Measurements from ENCODE around the gene ST6GALNAC6. TPM values are rescaled to one million over a fixed set of nuclear protein-coding genes. Genes with fewer than 3 reads are reported as not detected.

The ST6GALNAC6 gene
- total and polyA plus RNA-seq, 4 donors: 24.6 to 68.9 (median 63.4) TPM

DNA sequence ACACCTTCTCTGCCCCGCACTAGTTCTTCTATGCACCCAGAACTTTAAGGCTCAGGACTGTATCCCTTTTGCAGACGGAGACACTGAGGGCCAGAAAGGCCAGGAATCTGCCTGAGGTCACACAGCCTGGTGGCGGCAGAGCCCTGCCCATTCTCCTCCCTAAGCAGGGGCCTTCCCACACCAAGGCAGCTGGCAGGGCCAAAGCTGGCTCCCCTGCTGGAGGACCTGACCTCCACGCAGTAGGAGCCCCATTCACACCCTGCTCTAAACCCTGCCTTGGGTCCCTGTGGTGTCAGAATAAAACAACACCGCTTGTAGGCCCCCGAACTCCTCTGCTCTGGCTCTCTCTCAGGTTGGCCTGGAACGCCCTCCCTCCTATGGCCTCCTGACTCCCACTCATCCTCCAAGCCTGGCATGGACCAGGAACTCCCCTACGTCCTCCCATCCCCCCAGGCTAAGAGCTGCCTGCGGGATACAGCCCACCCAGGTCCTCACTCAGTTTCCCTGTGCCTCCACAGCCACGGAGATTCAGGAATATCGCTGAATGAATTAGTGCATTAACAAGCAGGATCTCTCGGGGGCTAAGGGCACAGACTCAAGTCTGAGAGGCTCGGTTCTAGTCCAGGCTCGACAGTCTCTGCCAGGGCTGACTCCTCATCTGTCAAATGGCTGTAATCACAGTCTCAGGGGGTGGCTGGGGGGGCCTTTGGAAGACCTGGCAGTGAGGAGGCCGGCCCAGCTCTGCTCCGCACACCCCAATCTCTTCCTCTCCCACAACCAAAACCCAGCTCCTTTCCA, 2.8 kb downstream of the ST6GALNAC6 start:
- H3K9me3 ChIP-seq (ENCODE audit: control insufficient read depth, insufficient read depth, low read length): no peaks in the 10 kb centered on the region
- peaks cover 53% of the 10 kb centered on the region for H3K36me3 ChIP-seq (ENCODE audit: control insufficient read depth, insufficient read depth, low read length)
- 60% methylated on average over 14 of the region's 16 CpGs for WGBS (ENCODE audit: insufficient coverage)
- no peaks in the 10 kb centered on the region for H3K27me3 ChIP-seq (ENCODE audit: control insufficient read depth, insufficient read depth, low read length)
- H3K4me1 ChIP-seq (ENCODE audit: control insufficient read depth, insufficient read depth, low read length): peaks cover 40% of the 10 kb centered on the region
- peak overlapping the region; percentile 78 for H3K27ac ChIP-seq (ENCODE audit: low read depth, low read length)
- no peak overlapping the region for H3K4me3 ChIP-seq (ENCODE audit: low read depth, low read length)
- DNase-seq (ENCODE audit: low read depth in 4 of 6, low spot score in 6 of 6): no peak

GRCh38 chr9:127895811-127896210, 3.6 kb downstream of the ST6GALNAC6 start:
- peaks cover 56% of the 10 kb centered on the region for H3K36me3 ChIP-seq (ENCODE audit: control insufficient read depth, insufficient read depth, low read length)
- no peaks in the 10 kb centered on the region for H3K27me3 ChIP-seq (ENCODE audit: control insufficient read depth, insufficient read depth, low read length)
- DNase-seq (ENCODE audit: low read depth in 4 of 6, low spot score in 6 of 6): no peak
- WGBS (ENCODE audit: insufficient coverage): 95% methylated on average over 8 of the region's 8 CpGs
- H3K27ac ChIP-seq (ENCODE audit: low read depth, low read length): no peak overlapping the region
- no peaks in the 10 kb centered on the region for H3K9me3 ChIP-seq (ENCODE audit: control insufficient read depth, insufficient read depth, low read length)
- H3K4me1 ChIP-seq (ENCODE audit: control insufficient read depth, insufficient read depth, low read length): peaks cover 40% of the 10 kb centered on the region
- H3K4me3 ChIP-seq (ENCODE audit: low read depth, low read length): no peak overlapping the region

DNA sequence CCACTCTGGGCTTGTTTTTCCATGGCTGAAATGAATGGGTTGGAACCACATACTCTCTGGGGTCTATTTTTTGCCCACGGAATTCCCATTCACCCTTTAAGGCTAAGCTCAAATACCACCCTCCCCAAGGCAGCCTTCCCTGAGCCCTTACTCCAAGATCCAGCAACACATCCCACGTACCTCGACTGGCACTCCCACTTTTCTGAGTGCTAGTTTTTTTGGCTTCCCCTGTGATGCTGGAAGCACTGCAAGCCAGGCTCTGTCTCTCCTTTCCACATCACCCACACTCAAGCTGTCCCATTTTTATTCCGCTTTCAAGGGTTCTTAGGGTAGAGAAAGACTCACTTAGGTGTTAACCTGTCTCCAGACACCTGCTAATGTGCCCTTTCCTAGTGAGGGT, 6.0 kb downstream of the ST6GALNAC6 start:
- no peak for DNase-seq (ENCODE audit: low read depth in 4 of 6, low spot score in 6 of 6)
- H3K4me1 ChIP-seq (ENCODE audit: control insufficient read depth, insufficient read depth, low read length): peaks cover 24% of the 10 kb centered on the region
- WGBS (ENCODE audit: insufficient coverage): 92% methylated on average over 3 of the region's 4 CpGs
- H3K27ac ChIP-seq (ENCODE audit: low read depth, low read length): no peak overlapping the region
- H3K36me3 ChIP-seq (ENCODE audit: control insufficient read depth, insufficient read depth, low read length): peaks cover 70% of the 10 kb centered on the region
- no peaks in the 10 kb centered on the region for H3K9me3 ChIP-seq (ENCODE audit: control insufficient read depth, insufficient read depth, low read length)
- H3K4me3 ChIP-seq (ENCODE audit: low read depth, low read length): no peak overlapping the region
- no peaks in the 10 kb centered on the region for H3K27me3 ChIP-seq (ENCODE audit: control insufficient read depth, insufficient read depth, low read length)

DNA sequence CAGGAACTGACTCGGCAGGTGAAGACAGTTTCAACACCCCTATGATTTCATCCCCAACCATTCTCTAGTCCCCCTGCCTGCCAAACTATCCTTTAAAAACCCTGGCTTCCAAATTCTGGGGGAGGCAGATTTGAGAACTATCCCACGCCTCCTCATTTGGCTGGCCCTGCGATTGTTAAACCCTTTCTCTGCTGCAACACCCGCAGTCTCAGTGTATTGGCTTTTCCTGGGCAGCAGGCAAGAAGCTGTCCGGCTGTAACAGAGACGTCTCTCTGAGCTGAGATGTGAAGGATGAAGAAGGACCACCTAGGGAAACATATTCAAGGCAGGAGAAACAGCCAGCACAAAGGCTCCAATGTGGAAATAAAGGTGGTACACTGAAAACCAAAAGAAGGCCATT, 6.6 kb downstream of the ST6GALNAC6 start:
- peaks cover 73% of the 10 kb centered on the region for H3K36me3 ChIP-seq (ENCODE audit: control insufficient read depth, insufficient read depth, low read length)
- no peak for DNase-seq (ENCODE audit: low read depth in 4 of 6, low spot score in 6 of 6)
- no peak overlapping the region for H3K4me3 ChIP-seq (ENCODE audit: low read depth, low read length)
- H3K4me1 ChIP-seq (ENCODE audit: control insufficient read depth, insufficient read depth, low read length): peaks cover 18% of the 10 kb centered on the region
- no peak overlapping the region for H3K27ac ChIP-seq (ENCODE audit: low read depth, low read length)
- 92% methylated on average over 5 of the region's 6 CpGs for WGBS (ENCODE audit: insufficient coverage)
- no peaks in the 10 kb centered on the region for H3K9me3 ChIP-seq (ENCODE audit: control insufficient read depth, insufficient read depth, low read length)
- no peaks in the 10 kb centered on the region for H3K27me3 ChIP-seq (ENCODE audit: control insufficient read depth, insufficient read depth, low read length)

DNA sequence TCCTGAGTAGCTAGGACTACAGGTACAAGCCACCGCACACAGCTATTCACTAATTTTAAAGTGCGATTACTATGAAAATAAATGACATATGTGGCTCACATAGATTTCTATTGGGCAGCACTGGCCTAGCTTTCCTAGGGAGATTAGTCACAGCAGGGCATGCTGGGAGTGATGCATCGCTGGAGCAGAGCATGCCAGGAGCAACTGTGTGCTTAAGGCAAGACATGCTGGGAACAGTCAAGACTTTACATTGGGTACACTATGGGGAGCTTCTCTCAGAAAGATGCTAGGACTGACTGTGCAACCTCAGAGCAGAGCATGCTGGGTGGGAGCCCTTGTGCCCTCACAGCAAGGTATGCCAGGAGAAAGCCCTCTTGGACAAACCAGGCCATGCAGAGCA, 9.3 kb downstream of the ST6GALNAC6 start:
- no peak overlapping the region for H3K27ac ChIP-seq (ENCODE audit: low read depth, low read length)

DNA sequence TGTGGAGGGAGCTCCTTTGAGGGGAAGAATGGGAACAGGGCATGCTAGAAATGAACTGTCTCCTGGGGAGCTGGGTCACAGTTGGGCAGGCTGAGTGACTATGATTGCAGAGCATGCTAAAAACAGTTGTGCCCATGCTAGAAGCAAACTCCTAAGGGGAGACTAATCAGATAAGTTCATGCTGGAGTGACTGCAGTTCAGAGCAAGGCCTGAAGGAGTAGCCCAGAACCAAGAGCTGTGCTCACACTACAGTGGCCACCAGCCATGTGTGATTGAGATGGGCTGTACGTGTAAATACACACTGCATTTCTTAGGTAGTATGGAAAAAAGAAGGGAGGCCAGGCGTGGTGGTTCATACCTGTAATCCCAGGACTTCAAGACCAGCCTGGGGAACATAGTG, 11.6 kb downstream of the ST6GALNAC6 start:
- H3K27me3 ChIP-seq (ENCODE audit: control insufficient read depth, insufficient read depth, low read length): no peaks in the 10 kb centered on the region
- no peak for DNase-seq (ENCODE audit: low read depth in 4 of 6, low spot score in 6 of 6)
- peaks cover 67% of the 10 kb centered on the region for H3K36me3 ChIP-seq (ENCODE audit: control insufficient read depth, insufficient read depth, low read length)
- H3K27ac ChIP-seq (ENCODE audit: low read depth, low read length): no peak overlapping the region
- WGBS (ENCODE audit: insufficient coverage): 80% methylated on average over 1 of the region's 2 CpGs
- no peak overlapping the region for H3K4me3 ChIP-seq (ENCODE audit: low read depth, low read length)
- H3K9me3 ChIP-seq (ENCODE audit: control insufficient read depth, insufficient read depth, low read length): no peaks in the 10 kb centered on the region
- H3K4me1 ChIP-seq (ENCODE audit: control insufficient read depth, insufficient read depth, low read length): peaks cover 28% of the 10 kb centered on the region

More for the DNA sequence above, 9.3 kb downstream of the ST6GALNAC6 start:
- H3K9me3 ChIP-seq (ENCODE audit: control insufficient read depth, insufficient read depth, low read length): no peaks in the 10 kb centered on the region
- WGBS (ENCODE audit: insufficient coverage): 90% methylated on average over 1 of the region's 3 CpGs
- no peaks in the 10 kb centered on the region for H3K27me3 ChIP-seq (ENCODE audit: control insufficient read depth, insufficient read depth, low read length)
- DNase-seq (ENCODE audit: low read depth in 4 of 6, low spot score in 6 of 6): no peak
- H3K36me3 ChIP-seq (ENCODE audit: control insufficient read depth, insufficient read depth, low read length): peaks cover 76% of the 10 kb centered on the region
- H3K4me1 ChIP-seq (ENCODE audit: control insufficient read depth, insufficient read depth, low read length): peaks cover 16% of the 10 kb centered on the region
- no peak overlapping the region for H3K4me3 ChIP-seq (ENCODE audit: low read depth, low read length)

DNA sequence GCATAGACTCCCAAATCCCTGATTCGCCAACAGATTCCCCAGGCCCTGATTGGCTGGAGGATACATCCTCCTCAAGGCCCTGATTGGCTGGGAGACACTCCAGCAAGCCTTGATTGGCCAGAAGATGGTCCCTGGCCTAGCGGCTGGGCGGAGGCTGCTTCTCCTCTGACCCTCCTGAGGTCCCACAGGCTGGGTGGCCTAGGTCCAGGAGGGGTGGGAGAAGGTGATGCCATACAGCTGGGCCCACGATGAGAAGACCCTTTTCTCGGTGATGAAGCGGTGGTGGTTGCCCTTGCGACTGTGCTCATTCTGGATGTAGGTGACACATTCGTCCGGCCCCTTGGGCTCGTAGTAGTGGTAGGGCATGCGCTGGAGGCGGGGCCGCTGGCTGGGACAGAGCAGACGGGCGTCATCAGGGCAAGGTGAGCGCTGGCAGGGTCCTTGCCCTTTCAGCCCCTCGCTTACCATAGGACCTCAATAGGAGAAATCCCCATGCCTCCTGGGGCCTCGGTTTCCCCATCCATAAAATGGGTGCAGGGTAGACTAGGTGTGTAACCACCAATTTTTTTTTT, 12.9 kb downstream of the ST6GALNAC6 start:
- no peaks in the 10 kb centered on the region for H3K9me3 ChIP-seq (ENCODE audit: control insufficient read depth, insufficient read depth, low read length)
- H3K36me3 ChIP-seq (ENCODE audit: control insufficient read depth, insufficient read depth, low read length): peaks cover 64% of the 10 kb centered on the region
- H3K4me1 ChIP-seq (ENCODE audit: control insufficient read depth, insufficient read depth, low read length): peaks cover 28% of the 10 kb centered on the region
- H3K27me3 ChIP-seq (ENCODE audit: control insufficient read depth, insufficient read depth, low read length): no peaks in the 10 kb centered on the region
- no peak overlapping the region for H3K4me3 ChIP-seq (ENCODE audit: low read depth, low read length)
- no peak overlapping the region for H3K27ac ChIP-seq (ENCODE audit: low read depth, low read length)
- 95% methylated on average over 17 of the region's 18 CpGs for WGBS (ENCODE audit: insufficient coverage)
- DNase-seq (ENCODE audit: low read depth in 4 of 6, low spot score in 6 of 6): no peak

- 65% methylated on average over 9 of the region's 13 CpGs for WGBS (ENCODE audit: insufficient coverage)
- no peaks in the 10 kb centered on the region for H3K9me3 ChIP-seq (ENCODE audit: control insufficient read depth, insufficient read depth, low read length)
- no peak overlapping the region for H3K27ac ChIP-seq (ENCODE audit: low read depth, low read length)
- peaks cover 28% of the 10 kb centered on the region for H3K4me1 ChIP-seq (ENCODE audit: control insufficient read depth, insufficient read depth, low read length)
- no peak overlapping the region for H3K4me3 ChIP-seq (ENCODE audit: low read depth, low read length)
- no peaks in the 10 kb centered on the region for H3K27me3 ChIP-seq (ENCODE audit: control insufficient read depth, insufficient read depth, low read length)
- DNase-seq (ENCODE audit: low read depth in 4 of 6, low spot score in 6 of 6): no peak
- H3K36me3 ChIP-seq (ENCODE audit: control insufficient read depth, insufficient read depth, low read length): peaks cover 61% of the 10 kb centered on the region
Measured at GRCh38 chr9:127885508-127886281, 13.7 kb downstream of the ST6GALNAC6 start.

- peaks cover 28% of the 10 kb centered on the region for H3K4me1 ChIP-seq (ENCODE audit: control insufficient read depth, insufficient read depth, low read length)
- H3K36me3 ChIP-seq (ENCODE audit: control insufficient read depth, insufficient read depth, low read length): peaks cover 54% of the 10 kb centered on the region
- H3K9me3 ChIP-seq (ENCODE audit: control insufficient read depth, insufficient read depth, low read length): no peaks in the 10 kb centered on the region
- no peak for DNase-seq (ENCODE audit: low read depth in 4 of 6, low spot score in 6 of 6)
- WGBS (ENCODE audit: insufficient coverage): 75% methylated on average over 14 of the region's 15 CpGs
- H3K27me3 ChIP-seq (ENCODE audit: control insufficient read depth, insufficient read depth, low read length): no peaks in the 10 kb centered on the region
- peak overlapping the region; percentile 67 for H3K27ac ChIP-seq (ENCODE audit: low read depth, low read length)
- no peak overlapping the region for H3K4me3 ChIP-seq (ENCODE audit: low read depth, low read length)
Measured at GRCh38 chr9:127884976-127885490, 14.4 kb downstream of the ST6GALNAC6 start.
